Activated naive CD8-positive, alpha-beta T cell treated with anti-CD3 and anti-CD28 coated beads, Interleukin-2, amount 10 ng/mL, durations not matched to agents 7 days and 5 days (primary cell): ENCODE data around the gene CDON. TPM values are rescaled to one million over a fixed set of nuclear protein-coding genes. Genes with fewer than 3 reads are reported as not detected.
"Not testable (repeated sequence)": the region's sequence is repeated elsewhere in the genome, so short reads cannot be mapped to it uniquely, and the experiment has no call there.

Source experiments
- ATAC-seq: fragments of 150-1000 bp; cut with Tn5 transposase; one replicate; pipeline ENCODE4 v1.10.0; 2021; ENCODE audit warnings: low read depth, moderate library complexity
- POLR2A ChIA-PET: fragments of 350-600 bp; sonication (Branson Sonifier 250); formaldehyde crosslinking; loops from one replicate; lab custom pipeline; 2021; ENCODE audit warnings: antibody characterized with exemption; lab: Charles Lee
- DNase-seq: peaks from one replicate; pipeline ENCODE4 v3.0.0; 2021
- H3K27ac Mint-ChIP-seq: one replicate; pipeline ENCODE4 v1.8.0; 2022; ENCODE audit warnings: mild to moderate bottlenecking, mixed read lengths
- H3K27me3 Mint-ChIP-seq: one replicate; pipeline ENCODE4 v1.8.0; 2022; ENCODE audit warnings: mild to moderate bottlenecking, moderate library complexity, mixed read lengths
- H3K36me3 Mint-ChIP-seq: one replicate; pipeline ENCODE4 v1.8.0; 2021; ENCODE audit warnings: mild to moderate bottlenecking, mixed read lengths
- H3K4me1 Mint-ChIP-seq: one replicate; pipeline ENCODE4 v1.8.0; 2021; ENCODE audit warnings: mixed read lengths
- H3K4me3 Mint-ChIP-seq: one replicate; pipeline ENCODE4 v1.8.0; 2022; ENCODE audit warnings: mild to moderate bottlenecking, moderate library complexity, mixed read lengths
- H3K9me3 Mint-ChIP-seq: one replicate; pipeline ENCODE4 v1.8.0; 2021; ENCODE audit warnings: mixed read lengths
- total RNA-seq, 2 experiments: library from RNA; stranded (reverse); gene quantifications; one replicate each; pipeline ENCODE4 v1.2.3, GENCODE V29; 2021

The CDON gene
- total RNA-seq, 2 experiments from 2014 or later = 3.4 to 3.9 TPM

DNA sequence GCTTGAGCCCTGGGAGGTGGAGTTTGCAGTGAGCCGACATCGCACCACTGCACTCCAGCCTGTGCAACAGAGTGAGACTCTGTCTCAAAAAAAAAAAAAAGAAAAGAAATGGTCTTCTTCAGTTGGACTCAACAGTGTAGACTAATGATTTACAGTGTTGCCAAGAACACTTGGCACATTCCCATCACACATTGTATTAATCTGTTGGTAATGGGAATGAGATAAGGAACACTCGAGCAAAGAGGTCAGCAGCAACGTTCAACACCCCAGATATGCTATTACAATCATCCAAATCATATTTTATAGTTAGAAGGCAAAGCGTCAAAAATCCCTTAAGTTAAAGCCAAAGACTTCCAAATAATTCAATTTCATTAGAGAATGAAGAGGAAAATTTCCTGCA, 14.5 kb downstream of the CDON start:
- no peak for DNase-seq
- Mint-ChIP-seq H3K4me3 (no peak overlapping the region), H3K36me3 (no peaks in the 10 kb centered on the region), H3K4me1 (no peaks in the 10 kb centered on the region), H3K27me3 (peaks cover 6% of the 10 kb centered on the region), H3K27ac (no peak overlapping the region), H3K9me3 (no peaks in the 10 kb centered on the region)
- no peak for ATAC-seq
- POLR2A ChIA-PET = no interaction called here

DNA sequence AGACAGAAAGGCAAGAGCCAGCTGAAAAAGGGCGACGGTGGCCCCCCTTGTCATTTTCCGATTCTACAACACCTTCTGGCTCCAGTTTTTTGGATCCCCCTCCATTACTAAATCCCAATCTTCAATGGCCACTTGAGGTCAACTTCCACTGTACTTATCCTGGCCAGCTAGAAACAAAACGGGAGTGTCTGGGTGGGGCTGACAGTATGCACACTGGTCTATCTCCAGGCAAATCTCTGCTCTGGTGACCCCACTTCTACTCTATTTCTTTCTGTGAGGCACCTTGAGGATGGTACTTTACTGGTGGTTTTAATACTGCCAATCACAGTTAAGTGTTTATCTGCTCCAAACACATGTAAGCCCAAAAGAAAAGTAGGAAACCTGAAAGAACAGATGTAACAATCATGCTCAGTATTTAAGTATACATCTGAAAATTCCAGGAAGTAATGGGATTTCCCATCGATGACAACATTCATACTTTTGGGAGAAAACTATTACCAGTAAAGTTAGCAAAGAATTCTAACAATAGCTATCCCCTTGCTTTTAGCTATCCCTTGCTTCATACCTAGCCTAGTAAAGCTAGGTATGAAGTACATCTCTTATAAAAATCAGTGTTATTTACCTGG, 16.0 kb downstream of the CDON start:
- H3K27me3 Mint-ChIP-seq = peaks cover 8% of the 10 kb centered on the region
- no peak for DNase-seq
- no peaks in the 10 kb centered on the region for H3K4me1 Mint-ChIP-seq
- no peak overlapping the region for H3K4me3 Mint-ChIP-seq
- no peaks in the 10 kb centered on the region for H3K9me3 Mint-ChIP-seq
- POLR2A ChIA-PET = no interaction called here
- ATAC-seq = no peak
- H3K36me3 Mint-ChIP-seq = no peaks in the 10 kb centered on the region
- no peak overlapping the region for H3K27ac Mint-ChIP-seq

DNA sequence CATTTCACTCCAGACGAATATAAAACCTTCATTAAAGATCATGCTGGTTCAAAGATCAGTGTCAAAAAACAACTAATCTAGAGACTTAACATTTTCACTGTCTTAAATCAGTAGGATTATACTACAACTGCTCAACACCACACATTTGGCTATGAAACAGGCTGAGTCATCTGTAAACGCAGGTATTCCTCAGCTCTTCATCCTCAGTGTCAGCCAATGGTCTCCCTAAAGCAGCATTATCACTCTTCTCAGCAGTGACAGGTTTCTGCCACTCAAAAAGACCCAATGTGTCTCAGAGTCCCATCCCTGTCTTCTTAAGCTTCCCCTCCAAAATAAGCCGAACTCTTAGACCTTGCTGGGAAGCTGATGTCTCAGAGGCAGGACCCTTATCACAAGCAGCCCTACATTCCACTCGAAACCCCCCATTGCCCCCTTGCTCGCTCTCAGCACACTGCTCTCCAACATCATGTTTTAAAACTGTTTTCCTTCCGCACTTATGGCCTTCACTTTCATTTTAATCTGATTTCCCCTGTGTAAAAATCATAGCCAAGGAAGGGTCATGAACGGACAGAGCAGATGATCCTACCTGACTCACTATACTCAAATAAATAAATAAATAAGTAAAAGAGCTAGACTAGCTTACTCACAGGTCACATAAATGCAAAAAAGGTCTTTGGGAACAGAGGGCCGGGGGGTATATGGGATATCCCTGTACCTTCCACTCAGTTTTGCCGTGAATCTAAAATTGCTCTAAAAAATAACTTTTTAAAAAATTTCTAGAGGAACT, 23.0 kb downstream of the CDON start:
- Mint-ChIP-seq H3K4me1 (no peaks in the 10 kb centered on the region), H3K9me3 (no peaks in the 10 kb centered on the region), H3K4me3 (no peak overlapping the region), H3K27me3 (peaks cover 5% of the 10 kb centered on the region), H3K27ac (no peak overlapping the region), H3K36me3 (no peaks in the 10 kb centered on the region)
- POLR2A ChIA-PET = no interaction called here
- no peak for DNase-seq
- no peak for ATAC-seq

DNA sequence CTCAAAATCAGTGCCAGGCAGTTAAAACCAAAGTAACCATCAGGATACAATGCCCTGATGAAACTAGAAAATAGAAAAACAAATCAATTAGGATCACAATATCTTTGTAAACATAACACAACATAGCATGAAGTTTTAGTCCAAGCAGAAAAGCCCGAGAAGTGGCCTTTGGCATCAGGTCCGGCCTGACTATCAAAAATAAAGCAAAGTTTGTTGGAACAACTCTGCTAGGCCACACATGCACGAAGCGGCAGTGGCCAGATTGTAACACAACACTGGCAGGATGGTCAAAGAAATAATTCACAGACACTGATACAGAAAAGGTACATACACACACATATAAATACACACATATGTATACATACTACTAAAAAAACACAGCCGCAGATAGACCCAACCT, 26.9 kb downstream of the CDON start:
- Mint-ChIP-seq H3K4me1 (no peaks in the 10 kb centered on the region), H3K4me3 (no peak overlapping the region), H3K27me3 (peaks cover 10% of the 10 kb centered on the region), H3K27ac (no peak overlapping the region), H3K36me3 (no peaks in the 10 kb centered on the region), H3K9me3 (no peaks in the 10 kb centered on the region)
- ATAC-seq = no peak
- POLR2A ChIA-PET = no interaction called here
- DNase-seq = no peak

DNA sequence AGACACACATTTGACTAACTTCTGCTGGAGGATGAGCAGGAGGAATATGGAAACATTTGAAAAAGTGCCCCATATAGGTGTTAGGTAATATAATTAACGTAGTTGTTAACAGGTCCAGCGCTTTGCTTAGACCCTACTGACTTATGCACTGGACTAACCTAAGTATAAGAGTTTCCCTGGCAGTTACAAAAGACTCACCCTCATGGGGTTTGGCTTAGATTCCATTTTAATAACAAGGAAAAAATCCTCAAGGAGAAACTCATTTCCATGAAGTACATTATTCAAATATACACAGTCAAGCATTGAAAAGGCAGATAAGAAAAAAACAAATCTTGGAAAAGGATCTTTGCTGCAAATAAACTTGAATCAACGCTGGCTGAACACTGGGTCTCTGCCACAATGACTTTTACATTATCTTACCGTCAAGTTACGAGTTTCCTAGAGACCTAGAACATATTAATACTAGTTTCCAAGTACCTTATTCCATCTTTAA, 27.7 kb downstream of the CDON start:
- no peaks in the 10 kb centered on the region for H3K9me3 Mint-ChIP-seq
- H3K4me3 Mint-ChIP-seq = no peak overlapping the region
- DNase-seq (no peak), ATAC-seq (no peak)
- no peak overlapping the region for H3K27ac Mint-ChIP-seq
- H3K4me1 Mint-ChIP-seq = no peaks in the 10 kb centered on the region
- POLR2A ChIA-PET = no interaction called here
- H3K27me3 Mint-ChIP-seq = peaks cover 14% of the 10 kb centered on the region
- H3K36me3 Mint-ChIP-seq = no peaks in the 10 kb centered on the region

DNA sequence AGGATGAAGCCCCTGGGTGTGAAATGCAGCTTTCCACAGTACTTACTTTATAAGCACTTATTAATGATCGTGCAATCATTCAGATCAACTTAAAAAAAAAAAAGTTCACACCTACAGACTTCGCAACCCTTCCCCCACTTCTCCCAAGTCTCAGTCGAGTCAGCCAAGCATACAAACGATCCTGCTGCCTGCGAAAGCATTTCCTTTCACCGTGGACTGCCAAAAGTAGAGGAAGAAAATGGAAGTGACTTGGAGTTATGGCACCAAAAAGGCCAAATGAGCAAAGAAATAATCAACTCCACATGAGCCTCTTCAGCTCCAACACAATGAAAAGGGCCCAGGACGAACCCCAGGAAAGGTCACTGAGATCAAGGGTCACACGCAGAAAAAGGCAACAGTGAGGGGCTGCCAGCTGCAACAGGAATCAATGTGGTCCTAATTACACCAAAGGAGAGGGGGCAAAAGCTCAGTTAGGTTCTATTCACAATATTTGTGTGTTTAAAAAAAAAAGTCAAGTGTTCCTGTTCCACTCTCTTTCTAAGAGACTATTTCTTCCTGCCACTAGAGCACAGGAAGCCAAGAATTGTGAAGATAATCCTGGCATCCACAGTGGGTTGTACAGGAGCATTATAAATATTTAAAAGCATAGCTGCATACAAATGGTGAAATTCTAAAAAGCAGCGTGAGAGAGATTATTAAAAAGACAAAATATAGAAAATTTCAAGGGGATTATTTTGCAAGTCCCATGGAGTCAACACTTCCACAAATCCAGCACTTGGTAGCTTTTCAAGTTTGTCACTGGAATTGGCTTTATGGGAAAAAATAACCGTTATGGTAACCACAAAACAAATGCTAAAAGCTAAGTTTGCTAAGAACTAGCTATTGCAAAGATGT, 28.4 kb downstream of the CDON start:
- H3K27ac Mint-ChIP-seq = no peak overlapping the region
- H3K4me1 Mint-ChIP-seq = no peaks in the 10 kb centered on the region
- DNase-seq = no peak
- POLR2A ChIA-PET = no interaction called here
- H3K4me3 Mint-ChIP-seq = no peak overlapping the region
- peaks cover 19% of the 10 kb centered on the region for H3K27me3 Mint-ChIP-seq
- ATAC-seq = no peak
- H3K9me3 Mint-ChIP-seq = no peaks in the 10 kb centered on the region
- no peaks in the 10 kb centered on the region for H3K36me3 Mint-ChIP-seq

DNA sequence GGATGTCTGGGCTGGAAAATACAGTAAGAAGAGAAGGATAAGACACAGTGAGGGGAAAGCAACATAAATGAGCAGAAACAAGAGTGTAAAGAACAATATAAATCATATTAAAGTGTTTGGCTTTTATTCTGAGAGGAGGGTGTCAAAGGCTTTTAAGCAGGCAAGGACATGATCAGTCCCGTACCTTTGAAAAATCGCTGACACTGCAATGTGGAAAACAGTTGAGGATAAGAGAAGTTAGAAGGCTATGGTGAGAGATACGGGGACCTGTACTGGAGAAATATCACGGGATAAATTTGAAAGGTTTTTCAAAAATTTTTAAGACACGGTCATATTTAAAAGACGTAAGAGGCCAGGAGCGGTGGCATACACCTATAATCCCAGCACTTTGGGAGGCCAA, 30.3 kb downstream of the CDON start:
- Mint-ChIP-seq H3K36me3 (no peaks in the 10 kb centered on the region), H3K27me3 (peaks cover 16% of the 10 kb centered on the region), H3K4me3 (no peak overlapping the region), H3K27ac (no peak overlapping the region), H3K9me3 (no peaks in the 10 kb centered on the region), H3K4me1 (no peaks in the 10 kb centered on the region)
- no peak for DNase-seq
- ATAC-seq = no peak
- POLR2A ChIA-PET = no interaction called here

DNA sequence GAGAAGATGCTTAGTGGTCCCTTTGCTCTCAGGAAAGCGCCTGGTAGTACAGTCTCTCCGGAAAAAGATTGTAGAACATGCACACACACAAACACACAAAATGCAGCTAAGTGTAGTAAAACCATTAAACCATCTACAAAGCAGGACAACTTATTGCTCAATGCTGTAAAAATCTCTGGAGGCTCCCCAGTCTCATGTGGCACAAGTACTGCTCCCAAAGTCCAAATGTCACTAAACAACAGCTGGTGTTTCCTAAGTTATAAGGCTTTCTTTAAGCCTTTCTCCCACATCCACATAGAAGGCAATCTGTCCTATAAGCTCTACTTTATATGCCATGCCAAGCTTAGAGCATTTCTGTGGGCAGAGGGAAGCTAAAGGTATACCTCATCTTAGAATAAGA, 32.9 kb downstream of the CDON start:
- Mint-ChIP-seq H3K27ac (no peak overlapping the region), H3K4me1 (no peaks in the 10 kb centered on the region), H3K36me3 (no peaks in the 10 kb centered on the region), H3K9me3 (no peaks in the 10 kb centered on the region), H3K27me3 (peaks cover 19% of the 10 kb centered on the region), H3K4me3 (no peak overlapping the region)
- POLR2A ChIA-PET = no interaction called here
- DNase-seq = no peak
- ATAC-seq = no peak

DNA sequence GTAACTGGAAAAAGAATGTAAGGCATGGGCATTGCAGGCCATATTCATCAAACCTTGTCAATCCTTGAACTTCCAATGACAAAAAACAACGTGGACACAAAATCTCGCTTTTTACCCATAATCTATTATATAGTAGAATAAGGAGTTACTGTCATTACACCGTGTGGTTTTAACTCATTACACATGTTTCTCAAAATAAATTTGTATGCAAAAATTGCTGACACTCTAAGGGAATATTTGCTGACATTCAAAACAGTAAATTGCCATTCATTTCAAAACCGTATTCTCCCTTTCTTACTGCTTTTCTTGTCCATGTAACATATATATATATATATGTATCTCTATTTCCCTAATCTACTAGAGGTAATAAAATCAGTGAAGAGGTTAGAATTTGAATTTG, 33.4 kb downstream of the CDON start:
- POLR2A ChIA-PET = no interaction called here
- H3K36me3 Mint-ChIP-seq = no peaks in the 10 kb centered on the region
- H3K4me1 Mint-ChIP-seq = no peaks in the 10 kb centered on the region
- no peak for DNase-seq
- peaks cover 19% of the 10 kb centered on the region for H3K27me3 Mint-ChIP-seq
- no peaks in the 10 kb centered on the region for H3K9me3 Mint-ChIP-seq
- ATAC-seq = no peak
- H3K27ac Mint-ChIP-seq = no peak overlapping the region
- H3K4me3 Mint-ChIP-seq = no peak overlapping the region

DNA sequence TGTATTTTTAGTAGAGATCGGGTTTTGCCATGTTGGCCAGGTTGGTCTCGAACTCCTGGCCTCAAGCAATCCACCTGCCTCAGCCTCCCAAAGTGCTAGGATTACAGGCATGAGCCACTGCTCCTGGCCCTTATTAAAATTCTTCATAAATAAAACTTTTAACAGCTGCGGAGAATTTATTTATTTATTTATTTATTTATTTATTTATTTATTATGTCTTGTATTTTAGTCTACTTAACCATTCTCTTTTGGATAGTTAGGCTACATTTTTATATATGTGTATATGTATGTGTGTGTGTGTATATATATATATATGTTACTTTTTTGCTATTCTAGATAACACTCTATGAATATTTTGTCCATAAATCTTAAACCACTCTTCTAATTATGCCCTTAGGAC, 34.1 kb downstream of the CDON start:
- H3K36me3 Mint-ChIP-seq, DNase-seq, POLR2A ChIA-PET, H3K4me1 Mint-ChIP-seq, H3K27ac Mint-ChIP-seq, H3K4me3 Mint-ChIP-seq, H3K9me3 Mint-ChIP-seq, ATAC-seq: not testable (repeated sequence)
- H3K27me3 Mint-ChIP-seq = peaks cover 19% of the 10 kb centered on the region

DNA sequence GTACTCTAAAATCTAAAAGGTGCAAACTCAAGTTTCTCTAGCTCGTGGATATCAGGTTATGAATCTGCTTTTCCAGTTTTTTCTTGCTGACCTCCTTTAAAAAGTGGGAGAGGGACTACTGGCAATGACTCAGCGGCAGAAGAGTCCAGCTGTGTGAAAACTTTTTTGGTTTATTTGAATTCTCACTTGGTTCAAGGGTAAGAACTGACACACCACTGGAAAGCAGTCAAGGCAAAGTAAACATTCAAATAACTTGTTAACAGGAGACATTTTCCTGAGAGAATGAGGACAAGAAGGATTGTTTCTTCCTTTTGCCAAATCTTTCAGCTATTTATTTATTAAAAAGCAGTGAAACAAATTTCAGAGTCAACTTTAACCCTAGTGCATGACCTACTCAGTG, 36.1 kb downstream of the CDON start:
- POLR2A ChIA-PET = no interaction called here
- Mint-ChIP-seq H3K9me3 (no peaks in the 10 kb centered on the region), H3K27me3 (peaks cover 14% of the 10 kb centered on the region), H3K36me3 (no peaks in the 10 kb centered on the region), H3K27ac (no peak overlapping the region), H3K4me3 (no peak overlapping the region), H3K4me1 (no peaks in the 10 kb centered on the region)
- no peak for DNase-seq
- no peak for ATAC-seq

DNA sequence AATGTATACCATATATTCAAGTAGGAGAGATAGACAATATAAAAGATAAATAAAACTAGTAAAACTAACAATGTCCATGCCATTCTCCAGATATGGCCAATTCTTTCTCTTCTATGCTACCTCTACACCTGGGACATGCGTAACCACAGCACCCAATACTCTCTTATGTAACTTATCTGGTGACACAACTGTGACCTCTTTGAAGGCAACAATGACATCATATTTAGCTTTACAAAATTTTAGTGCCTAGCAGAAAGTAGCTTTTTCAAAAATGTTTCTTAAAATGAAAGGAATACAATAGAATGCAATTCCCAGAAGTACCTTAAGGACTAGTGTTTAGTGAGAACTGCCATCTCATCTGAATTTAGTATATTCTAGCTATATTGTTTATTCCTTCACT, 36.8 kb downstream of the CDON start:
- no peaks in the 10 kb centered on the region for H3K4me1 Mint-ChIP-seq
- no peak overlapping the region for H3K4me3 Mint-ChIP-seq
- POLR2A ChIA-PET = no interaction called here
- H3K27ac Mint-ChIP-seq = no peak overlapping the region
- DNase-seq = no peak
- H3K36me3 Mint-ChIP-seq = no peaks in the 10 kb centered on the region
- no peak for ATAC-seq
- H3K27me3 Mint-ChIP-seq = peaks cover 13% of the 10 kb centered on the region
- no peaks in the 10 kb centered on the region for H3K9me3 Mint-ChIP-seq

DNA sequence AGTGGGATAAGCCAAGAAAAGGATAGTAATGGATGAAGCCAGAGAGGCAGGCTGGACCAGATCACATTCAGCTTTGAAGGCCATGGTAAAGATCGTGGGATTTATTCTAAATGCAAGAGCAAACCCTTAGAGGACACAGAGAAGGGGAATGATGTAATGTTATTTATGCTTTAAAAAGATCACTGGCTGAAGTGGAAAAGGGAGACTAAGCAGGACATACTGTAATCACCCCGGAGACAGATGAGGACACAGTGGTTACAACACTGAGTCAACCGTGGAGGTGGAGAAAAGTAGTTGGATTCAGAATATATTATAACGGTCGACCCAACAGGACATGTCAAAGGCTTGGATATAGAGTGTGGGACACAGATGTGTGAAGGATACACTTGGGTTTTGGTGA, 38.5 kb downstream of the CDON start:
- Mint-ChIP-seq H3K4me3 (no peak overlapping the region), H3K9me3 (no peaks in the 10 kb centered on the region), H3K4me1 (no peaks in the 10 kb centered on the region), H3K27me3 (peaks cover 4% of the 10 kb centered on the region), H3K36me3 (no peaks in the 10 kb centered on the region), H3K27ac (no peak overlapping the region)
- POLR2A ChIA-PET = no interaction called here
- ATAC-seq (no peak), DNase-seq (no peak)
